Mesenchymal stem cell (in vitro differentiated cells and primary cell): ENCODE results near the gene MCM7.
A peak's percentile ranks its signal among the peaks of the same experiment; 100 is the strongest.

Experiments used
- DNase-seq: peaks from one replicate; pipeline ENCODE4 v3.0.0-alpha.2; 2013
- H2AFZ ChIP-seq: one replicate; pipeline ENCODE4 v1.6.1; 2013; ENCODE audit warnings: low read depth, mild to moderate bottlenecking, control low read depth, inconsistent platforms, low read length, moderate library complexity
- H2AK5ac ChIP-seq: 2 replicates; pipeline ENCODE4 v1.6.1; 2013; ENCODE audit warnings: low read length, moderate library complexity, mild to moderate bottlenecking, inconsistent platforms; ENCODE audit not compliant: severe bottlenecking
- H2BK120ac ChIP-seq: one replicate; pipeline ENCODE4 v1.6.1; 2013; ENCODE audit warnings: low read depth, mild to moderate bottlenecking, inconsistent platforms, low read length, moderate library complexity
- H2BK12ac ChIP-seq, 2 experiments: one replicate each; pipeline ENCODE4 v1.6.1; 2013; ENCODE audit warnings: inconsistent platforms in 2 of 2, low read length in 2 of 2, mild to moderate bottlenecking in 2 of 2, moderate library complexity in 2 of 2, control low read depth in 1 of 2
- H2BK15ac ChIP-seq: one replicate; pipeline ENCODE4 v1.6.1; 2013; ENCODE audit warnings: mild to moderate bottlenecking, low read depth, inconsistent platforms; ENCODE audit not compliant: poor library complexity, severe bottlenecking
- H2BK5ac ChIP-seq: 2 replicates; pipeline ENCODE4 v1.6.1; 2013; ENCODE audit warnings: low read depth, mild to moderate bottlenecking, low read length, control low read depth, inconsistent platforms; ENCODE audit not compliant: poor library complexity, severe bottlenecking
- H3K14ac ChIP-seq, 2 experiments: one replicate each; pipeline ENCODE4 v1.6.1; 2013; ENCODE audit warnings: inconsistent platforms in 2 of 2, low read length in 2 of 2, control low read depth in 1 of 2, mild to moderate bottlenecking in 1 of 2, moderate library complexity in 1 of 2
- H3K18ac ChIP-seq, 2 experiments: one replicate each; pipeline ENCODE4 v1.6.1; 2013; ENCODE audit warnings: inconsistent platforms in 2 of 2, low read length in 2 of 2, control low read depth in 1 of 2, low read depth in 1 of 2, mild to moderate bottlenecking in 1 of 2
- H3K23ac ChIP-seq, 2 experiments: one replicate each; pipeline ENCODE4 v1.6.1; 2013; ENCODE audit warnings: inconsistent platforms in 2 of 2, low read length in 2 of 2, mild to moderate bottlenecking in 2 of 2, moderate library complexity in 2 of 2, control low read depth in 1 of 2
- H3K27ac ChIP-seq: 2 replicates; pipeline ENCODE4 v1.5.1; 2013; ENCODE audit warnings: mild to moderate bottlenecking, moderate library complexity, low read length, control low read depth, inconsistent platforms; ENCODE audit not compliant: poor library complexity, severe bottlenecking
- H3K27me3 ChIP-seq, 2 experiments: 2 replicates each; pipeline versions ENCODE4 v1.6.1 to v1.7.0; 2013; ENCODE audit warnings: low read length in 2 of 2, mild to moderate bottlenecking in 2 of 2, moderate library complexity in 2 of 2, control low read depth in 1 of 2, inconsistent platforms in 1 of 2; ENCODE audit not compliant: control insufficient read depth in 1 of 2, insufficient read depth in 1 of 2
- H3K36me3 ChIP-seq, 2 experiments: 2 replicates each; pipeline versions ENCODE4 v1.6.1 to v1.7.0; 2013; ENCODE audit warnings: low read length in 2 of 2, control low read depth in 1 of 2, inconsistent platforms in 1 of 2, low read depth in 1 of 2, mild to moderate bottlenecking in 1 of 2; ENCODE audit not compliant: insufficient read depth in 2 of 2, control insufficient read depth in 1 of 2
- H3K4ac ChIP-seq, 2 experiments: one replicate each; pipeline ENCODE4 v1.6.1; 2013; ENCODE audit warnings: inconsistent platforms in 2 of 2, low read length in 2 of 2, mild to moderate bottlenecking in 2 of 2, moderate library complexity in 2 of 2, control low read depth in 1 of 2, low read depth in 1 of 2
- H3K4me1 ChIP-seq: 2 replicates; pipeline ENCODE4 v1.6.1; 2013; ENCODE audit warnings: low read depth, low read length, control low read depth; ENCODE audit not compliant: control insufficient read depth, insufficient read depth
- H3K4me2 ChIP-seq: 2 replicates; pipeline ENCODE4 v1.6.1; 2013; ENCODE audit warnings: low read length, mild to moderate bottlenecking, inconsistent platforms; ENCODE audit not compliant: poor library complexity, severe bottlenecking
- H3K4me3 ChIP-seq, 2 experiments: 2 replicates each; pipeline versions ENCODE4 v1.5.1 to v1.7.0; 2013; ENCODE audit warnings: low read length in 2 of 2, mild to moderate bottlenecking in 2 of 2, control low read depth in 1 of 2, low read depth in 1 of 2; ENCODE audit not compliant: insufficient read depth in 1 of 2
- H3K79me1 ChIP-seq: replicated peaks from 2 replicates; pipeline ENCODE4 v1.6.1; 2013; ENCODE audit warnings: mild to moderate bottlenecking, control low read depth, low read length, inconsistent platforms; ENCODE audit not compliant: poor library complexity, severe bottlenecking
- H3K9ac ChIP-seq: 2 replicates; pipeline ENCODE4 v1.7.0; 2013; ENCODE audit warnings: mild to moderate bottlenecking, low read length, moderate library complexity
- H3K9me3 ChIP-seq: 2 replicates; pipeline ENCODE4 v1.7.0; 2013; ENCODE audit warnings: mild to moderate bottlenecking, low read length; ENCODE audit not compliant: control insufficient read depth
- H4K8ac ChIP-seq: one replicate; pipeline ENCODE4 v1.6.1; 2013; ENCODE audit warnings: inconsistent platforms, mild to moderate bottlenecking, low read length, moderate library complexity
- H4K91ac ChIP-seq: one replicate; pipeline ENCODE4 v1.6.1; 2013; ENCODE audit warnings: mild to moderate bottlenecking, low read length, inconsistent platforms
- WGBS: methylation state at CpG from one replicate; pipeline ENCODE4 v1.1.7; 2013; ENCODE audit warnings: mixed read lengths; 5-methylcytosine and 5-hydroxymethylcytosine counted together

The MCM7 gene

GRCh38 chr7:100087055-100087750 lies 14.0 kb downstream of the MCM7 start:
- Histone ChIP-seq H3K9ac (peak overlapping the region; percentile 96), H3K9me3 (no peaks in the 10 kb centered on the region), H2AK5ac (no peak overlapping the region), H4K91ac (peak overlapping the region; percentile 81), H3K14ac (no peak overlapping the region), H3K23ac (no peak overlapping the region), H2AFZ (no peak overlapping the region), H3K18ac (peak overlapping the region in 1 of 2 experiments; percentile 71), H2BK12ac (no peak overlapping the region), H3K27me3 (no peaks in the 10 kb centered on the region), H4K8ac (peak overlapping the region; percentile 48), H3K4me1 (peaks cover 11% of the 10 kb centered on the region), H3K79me1 (peaks cover 11% of the 10 kb centered on the region), H2BK15ac (no peak overlapping the region), H2BK120ac (peak overlapping the region; percentile 75), H3K36me3 (peaks cover 18 to 20% of the 10 kb centered on the region in 2 experiments), H3K4ac (peak overlapping the region; percentile 27 to 85), H3K4me2 (no peak overlapping the region), H3K27ac (peak overlapping the region; percentile 77), H2BK5ac (no peak overlapping the region), H3K4me3 (no peak overlapping the region)
- WGBS: 19% methylated on average over 9 of the region's 10 CpGs
- peak; percentile 100 for DNase-seq

GRCh38 chr7:100085515-100085914 lies 15.7 kb downstream of the MCM7 start:
- H3K4me1 ChIP-seq: peaks cover 9% of the 10 kb centered on the region
- peak overlapping the region; percentile 80 for H2BK120ac ChIP-seq
- H3K4me3 ChIP-seq: no peak overlapping the region
- H2AK5ac ChIP-seq: no peak overlapping the region
- peak overlapping the region; percentile 76 for H4K91ac ChIP-seq
- 43% methylated on average over 3 of the region's 3 CpGs for WGBS
- peak overlapping the region; percentile 82 to 85 for H3K4ac ChIP-seq
- H2BK12ac ChIP-seq: peak overlapping the region; percentile 98 to 99
- H3K23ac ChIP-seq: no peak overlapping the region
- DNase-seq: no peak
- no peak overlapping the region for H2AFZ ChIP-seq
- H3K27ac ChIP-seq: no peak overlapping the region
- no peak overlapping the region for H3K14ac ChIP-seq
- H3K18ac ChIP-seq: peak overlapping the region; percentile 92 to 95
- H3K9ac ChIP-seq: no peak overlapping the region
- H2BK5ac ChIP-seq: no peak overlapping the region
- peaks cover 3 to 4% of the 10 kb centered on the region in 2 experiments for H3K36me3 ChIP-seq
- no peak overlapping the region for H2BK15ac ChIP-seq
- no peaks in the 10 kb centered on the region for H3K27me3 ChIP-seq
- no peaks in the 10 kb centered on the region for H3K9me3 ChIP-seq
- H4K8ac ChIP-seq: peak overlapping the region; percentile 83
- H3K4me2 ChIP-seq: no peak overlapping the region
- peaks cover 5% of the 10 kb centered on the region for H3K79me1 ChIP-seq

- Histone ChIP-seq H2BK15ac (no peak overlapping the region), H3K18ac (no peak overlapping the region), H3K4me3 (peak overlapping the region in 1 of 2 experiments; percentile 18), H3K4ac (peak overlapping the region in 1 of 2 experiments; percentile 86), H2BK5ac (no peak overlapping the region), H3K36me3 (peaks cover 13 to 14% of the 10 kb centered on the region in 2 experiments), H3K9ac (peak overlapping the region; percentile 97), H3K14ac (no peak overlapping the region), H4K8ac (no peak overlapping the region), H2BK120ac (peak overlapping the region; percentile 42), H3K4me2 (no peak overlapping the region), H4K91ac (no peak overlapping the region), H3K9me3 (no peaks in the 10 kb centered on the region), H3K23ac (no peak overlapping the region), H2AFZ (no peak overlapping the region), H3K27me3 (no peaks in the 10 kb centered on the region), H2BK12ac (no peak overlapping the region), H2AK5ac (no peak overlapping the region), H3K27ac (no peak overlapping the region), H3K79me1 (peaks cover 1% of the 10 kb centered on the region), H3K4me1 (peaks cover 14% of the 10 kb centered on the region)
- 91% methylated on average over 4 of the region's 4 CpGs for WGBS
- DNase-seq: no peak
These were observed 18.2 kb downstream of the MCM7 start for GRCh38 chr7:100082978-100083377.

GRCh38 chr7:100081535-100082102 lies 19.6 kb downstream of the MCM7 start, which contains the start of gene ZNF3:
Gene ZNF3 (minus strand): TSS chr7:100081723. CDS start chr7:100077357, 4,366 bp downstream.
- H3K27me3 ChIP-seq: no peaks in the 10 kb centered on the region
- peak within 1 kb of the TSS; percentile 91 for H4K91ac ChIP-seq
- H2BK120ac ChIP-seq: peak within 1 kb of the TSS; percentile 91
- peak within 1 kb of the TSS; percentile 40 to 87 for H2BK12ac ChIP-seq
- peak within 1 kb of the TSS; percentile 92 for H2AK5ac ChIP-seq
- H3K23ac ChIP-seq: peak within 1 kb of the TSS in 1 of 2 experiments; percentile 83
- H3K79me1 ChIP-seq: peaks cover 1% of the 10 kb centered on the region
- peak within 1 kb of the TSS; percentile 73 for H2BK5ac ChIP-seq
- peak within 1 kb of the TSS; percentile 98 for H4K8ac ChIP-seq
- H3K4me1 ChIP-seq: peaks cover 14% of the 10 kb centered on the region
- H3K27ac ChIP-seq: peak within 1 kb of the TSS; percentile 64
- H3K4me2 ChIP-seq: peak within 1 kb of the TSS; percentile 81
- no peaks in the 10 kb centered on the region for H3K9me3 ChIP-seq
- H3K14ac ChIP-seq: peak within 1 kb of the TSS in 1 of 2 experiments; percentile 63
- H3K18ac ChIP-seq: peak within 1 kb of the TSS; percentile 96
- H2BK15ac ChIP-seq: peak within 1 kb of the TSS; percentile 68
- DNase-seq: peak; percentile 99
- H3K4me3 ChIP-seq: peak within 1 kb of the TSS; percentile 84 to 87
- H3K36me3 ChIP-seq: peaks cover 21% of the 10 kb centered on the region in 2 experiments
- peak within 1 kb of the TSS; percentile 97 to 99 for H3K4ac ChIP-seq
- under 1% methylated on average over 55 of the region's 55 CpGs for WGBS
- no peak within 1 kb of the TSS for H2AFZ ChIP-seq
- H3K9ac ChIP-seq: peak within 1 kb of the TSS; percentile 97
